HG02852 (cell line): ENCODE data around the gene DLG5.

Experiments used
- ATAC-seq: cut with Tn5 transposase; IDR thresholded peaks from one replicate; pipeline ENCODE4 v1.9.1; 2021; ENCODE audit warnings: mild to moderate bottlenecking, moderate library complexity; ENCODE audit not compliant: unreplicated experiment

DLG5 gene

GRCh38 chr10:77872151-77872946 is 54.2 kb downstream of the DLG5 start:
- no peak for ATAC-seq

DNA sequence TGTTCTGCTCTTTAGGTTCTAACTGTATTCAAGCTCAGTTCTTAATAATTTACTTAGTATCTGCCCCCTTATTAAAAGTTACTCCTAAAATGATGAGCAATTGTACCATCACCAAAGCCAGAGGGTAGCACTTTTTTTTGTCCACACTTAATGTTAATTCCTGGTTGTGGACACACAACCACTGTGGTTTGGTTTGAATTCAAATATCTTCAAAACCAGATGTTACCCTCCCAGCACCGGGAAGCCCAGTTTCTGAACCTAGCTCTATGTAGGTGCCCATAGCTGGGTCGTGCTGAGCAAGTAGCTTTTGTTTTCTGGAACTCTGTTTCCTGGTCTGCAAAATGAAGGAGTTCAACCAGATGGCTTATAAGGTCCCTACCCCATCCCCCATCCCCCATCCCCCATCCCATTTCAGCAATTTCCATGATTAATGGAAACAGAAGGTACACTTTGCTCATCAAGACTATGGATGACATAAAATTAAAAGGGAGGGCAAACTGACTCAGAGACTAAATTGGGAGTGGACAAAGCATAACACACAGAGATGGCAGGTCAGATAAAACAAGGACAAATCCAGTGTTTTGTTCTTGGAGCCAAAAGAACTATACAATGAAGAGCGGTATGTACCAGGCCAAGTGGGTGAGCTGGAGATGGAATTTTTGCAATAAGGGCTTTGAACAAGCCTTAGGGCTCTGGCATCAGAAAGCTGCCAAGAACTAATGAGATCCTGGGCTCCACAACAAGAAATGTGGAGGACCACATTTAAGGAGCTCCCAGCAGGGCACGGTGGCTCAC is 56.7 kb downstream of the DLG5 start:
- ATAC-seq, result no peak

- no peak for ATAC-seq
Measured at GRCh38 chr10:77868523-77868922, 58.0 kb downstream of the DLG5 start.

GRCh38 chr10:77867124-77867719 is 59.3 kb downstream of the DLG5 start:
- no peak for ATAC-seq

DNA sequence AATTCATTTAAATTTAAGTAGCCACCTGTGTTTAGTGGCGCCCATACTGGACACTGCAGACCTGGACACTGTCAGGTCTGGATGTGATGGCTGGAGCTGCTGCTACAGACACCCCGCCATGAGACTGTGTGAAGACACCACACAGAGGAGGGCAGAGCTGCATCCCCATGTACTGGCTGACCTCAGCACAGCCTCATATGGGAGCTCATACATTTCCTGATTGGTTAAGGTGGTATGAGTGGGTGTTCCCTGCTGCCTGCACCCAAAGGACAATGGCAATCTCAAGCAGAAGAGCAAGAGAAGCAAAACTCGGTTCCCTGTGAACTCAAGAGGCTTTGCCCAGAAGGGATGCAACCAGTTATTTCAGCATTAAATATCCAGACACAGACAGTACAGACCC is 60.0 kb downstream of the DLG5 start:
- no peak for ATAC-seq

DNA sequence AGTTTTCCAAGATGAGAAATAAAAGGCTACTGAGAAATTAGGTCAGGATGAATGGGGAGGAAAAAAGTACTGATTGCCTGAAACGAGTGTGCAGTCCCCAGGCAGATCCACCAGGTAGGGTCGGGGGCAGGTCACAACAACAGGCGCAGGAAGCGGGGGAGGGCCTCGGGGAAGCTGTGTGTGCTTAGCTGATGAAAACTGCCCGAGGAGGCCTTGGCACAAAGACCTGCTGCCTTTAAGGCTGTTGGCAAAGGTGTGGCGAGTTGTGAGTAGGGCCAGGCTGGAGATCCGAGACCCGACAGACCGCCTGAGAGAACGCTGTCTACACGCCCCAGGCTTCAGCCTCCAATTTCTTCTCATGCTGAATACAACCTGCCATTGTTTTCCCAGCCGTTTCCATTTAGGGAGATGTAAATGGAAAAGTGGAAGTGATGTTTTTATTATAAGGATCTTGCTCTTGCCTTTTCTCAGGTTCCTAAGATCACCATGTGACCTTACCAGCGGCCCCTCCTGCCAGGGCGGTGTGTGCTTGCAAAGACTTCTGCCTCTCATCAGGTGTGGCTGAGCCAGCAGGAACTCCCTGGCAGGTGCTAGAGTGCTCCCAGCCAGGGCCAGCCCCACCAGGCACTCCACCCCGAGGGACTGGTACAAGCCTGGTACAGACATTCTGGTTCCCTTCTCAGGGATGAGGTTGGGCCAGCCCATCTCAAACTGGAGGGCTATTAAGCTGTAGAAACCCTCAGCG is 60.8 kb downstream of the DLG5 start:
- no peak for ATAC-seq

DNA sequence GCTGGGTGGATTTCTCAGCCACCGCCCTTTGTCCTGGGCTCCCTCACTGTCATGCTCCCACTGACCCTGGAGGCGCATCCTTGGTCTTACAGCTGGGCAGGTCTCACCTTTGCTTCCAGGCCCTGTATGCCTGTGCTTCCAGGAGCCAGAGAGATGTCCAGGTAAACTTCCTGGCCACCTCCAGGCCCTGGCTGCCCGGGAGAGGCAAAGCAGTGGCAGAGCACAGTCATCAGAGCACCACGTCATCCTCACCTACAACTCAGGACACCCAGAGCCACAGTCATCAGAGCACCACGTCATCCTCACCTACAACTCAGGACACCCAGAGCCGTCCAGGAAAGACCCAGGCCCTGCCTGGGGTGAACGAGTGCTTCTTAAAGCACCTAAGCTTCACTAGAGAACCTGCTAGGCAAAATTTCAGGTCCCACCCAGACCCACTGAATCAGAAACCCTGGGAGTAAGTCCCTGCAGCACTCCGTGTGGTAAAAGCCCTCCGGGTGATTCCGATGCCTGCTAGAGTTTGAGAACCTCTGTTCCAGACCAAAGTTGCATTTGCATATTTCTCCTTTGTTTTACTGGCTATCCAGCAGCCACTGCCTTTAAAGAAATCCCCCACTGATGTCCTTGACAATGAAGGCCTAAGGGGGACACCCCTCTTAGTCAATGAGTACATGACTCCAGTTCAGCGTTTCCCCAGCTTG is 62.3 kb downstream of the DLG5 start:
- ATAC-seq, result no peak

- no peak for ATAC-seq
Measured at GRCh38 chr10:77863446-77863845, 63.1 kb downstream of the DLG5 start.

GRCh38 chr10:77862595-77862994 is 64.0 kb downstream of the DLG5 start:
- ATAC-seq, result no peak

- ATAC-seq, result no peak
Measured at GRCh38 chr10:77861366-77861765, 65.2 kb downstream of the DLG5 start.

DNA sequence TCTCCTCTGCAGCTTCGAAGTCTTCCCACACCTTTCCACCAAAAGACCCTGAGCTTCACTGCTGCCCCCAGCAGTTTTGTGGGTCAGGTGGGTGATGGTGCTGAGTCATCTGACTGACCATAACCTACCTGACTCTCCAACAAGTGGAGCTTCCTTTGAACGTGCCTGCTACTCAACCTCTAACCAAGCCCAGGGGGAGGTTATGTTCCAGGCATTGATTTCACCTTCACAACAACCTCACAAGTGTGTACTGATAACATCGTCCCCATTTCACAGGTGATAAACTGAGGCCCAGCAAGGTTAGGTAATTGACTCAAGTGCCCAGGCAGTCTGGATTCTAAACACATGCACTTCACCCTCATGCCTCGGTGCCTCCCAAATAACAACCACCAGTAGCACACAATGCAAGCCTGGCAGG is 66.7 kb downstream of the DLG5 start:
- no peak for ATAC-seq

- no peak for ATAC-seq
Measured at GRCh38 chr10:77859200-77859864, 67.2 kb downstream of the DLG5 start.

DNA sequence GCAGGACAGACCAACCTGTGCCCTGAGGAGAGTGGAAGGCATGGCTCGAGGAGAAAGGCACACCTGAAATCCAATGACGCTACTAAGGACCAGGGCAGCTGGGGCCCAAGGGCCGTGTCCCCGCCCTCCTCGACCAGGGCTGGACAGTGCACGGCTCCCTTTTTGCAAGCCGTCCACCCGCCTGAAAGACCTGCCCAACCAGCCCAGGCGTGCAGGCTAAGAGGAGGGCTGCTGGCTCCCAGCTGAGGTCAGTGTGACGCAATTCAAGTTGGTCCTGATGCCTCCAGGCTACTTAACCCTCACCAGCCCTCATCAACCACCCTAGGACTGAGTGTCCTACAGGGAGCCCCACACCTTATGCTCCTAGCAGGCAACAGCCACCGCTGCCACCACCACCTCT is 69.3 kb downstream of the DLG5 start:
- ATAC-seq, result no peak

DNA sequence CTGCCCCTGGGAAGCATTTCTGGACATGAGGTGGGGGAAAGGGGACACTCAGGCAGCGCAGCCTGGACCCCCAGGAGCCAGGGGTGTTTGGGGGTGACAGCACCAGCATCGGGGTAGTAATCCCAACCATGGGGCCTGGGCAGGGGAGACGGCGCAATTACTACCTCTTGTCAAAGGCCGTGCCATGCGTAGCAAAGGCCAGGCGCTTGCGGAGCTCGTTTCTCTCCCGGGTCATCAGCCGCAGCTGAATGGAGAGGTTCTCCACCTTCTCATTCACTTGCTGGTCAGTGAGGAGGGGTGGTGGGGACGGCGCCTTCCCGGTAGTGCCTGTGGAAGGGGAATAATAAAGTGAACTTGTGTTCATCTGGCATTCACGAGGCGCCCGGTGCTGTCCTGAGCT is 70.0 kb downstream of the DLG5 start:
- no peak for ATAC-seq

- ATAC-seq, result no peak
Measured at GRCh38 chr10:77855404-77856155, 71.0 kb downstream of the DLG5 start.

GRCh38 chr10:77854115-77854514 is 72.4 kb downstream of the DLG5 start:
- no peak for ATAC-seq

- ATAC-seq, result no peak
Measured at GRCh38 chr10:77853256-77853655, 73.3 kb downstream of the DLG5 start.

GRCh38 chr10:77850620-77851231 is 75.8 kb downstream of the DLG5 start:
- ATAC-seq, result no peak
